Lung (tissue), 12 donors: ENCODE measurements around the gene CFAP221. TPM values are rescaled to one million over a fixed set of nuclear protein-coding genes. Genes with fewer than 3 reads are reported as not detected.

ENCODE experiments used
- ATAC-seq: fragments of 200-7000 bp; cut with Tn5 transposase; one replicate; pipeline ENCODE4 v1.9.1; 2020; ENCODE audit warnings: moderate number of reproducible peaks; ENCODE audit not compliant: insufficient read depth, low FRiP score
- DNase-seq, 3 donors: peaks; one replicate each; pipeline ENCODE4 v3.0.0-alpha.2; 2013 to 2017
- H3K27ac ChIP-seq, 2 donors: one replicate each; pipeline ENCODE4 v1.5.1; 2013; ENCODE audit warnings: mild to moderate bottlenecking in 2 of 2, moderate library complexity in 2 of 2, control low read depth in 1 of 2, inconsistent platforms in 1 of 2, low read depth in 1 of 2, low read length in 1 of 2
- H3K27me3 ChIP-seq, 3 donors: one replicate each; pipeline ENCODE4 v1.5.1; 2013; ENCODE audit warnings: low read length in 2 of 3; ENCODE audit not compliant: control insufficient read depth in 3 of 3, insufficient read depth in 3 of 3
- H3K36me3 ChIP-seq, 4 donors: one replicate each; pipeline ENCODE4 v1.5.1; 2013; ENCODE audit warnings: low read length in 4 of 4, mild to moderate bottlenecking in 1 of 4, moderate library complexity in 1 of 4; ENCODE audit not compliant: control insufficient read depth in 4 of 4, insufficient read depth in 4 of 4
- H3K4me1 ChIP-seq, 5 donors: one replicate each; pipeline ENCODE4 v1.5.1; 2013; ENCODE audit warnings: low read length in 5 of 5, mild to moderate bottlenecking in 2 of 5, moderate library complexity in 1 of 5; ENCODE audit not compliant: control insufficient read depth in 5 of 5, insufficient read depth in 5 of 5
- H3K4me3 ChIP-seq: one replicate; pipeline ENCODE4 v1.5.1; 2013; ENCODE audit warnings: mild to moderate bottlenecking, control low read depth, moderate library complexity
- H3K9ac ChIP-seq, 2 donors: one replicate each; pipeline ENCODE4 v1.5.1; 2013; ENCODE audit warnings: low read length in 2 of 2, control low read depth in 1 of 2; ENCODE audit not compliant: insufficient read depth in 1 of 2
- H3K9me3 ChIP-seq, 4 donors: one replicate each; pipeline ENCODE4 v1.5.1; 2013; ENCODE audit warnings: low read length in 3 of 4, mild to moderate bottlenecking in 1 of 4, moderate library complexity in 1 of 4; ENCODE audit not compliant: control insufficient read depth in 4 of 4, insufficient read depth in 3 of 4
- CTCF ChIP-seq: IDR thresholded peaks from 2 replicates; pipeline ENCODE4 v1.5.1; 2012; ENCODE audit warnings: mild to moderate bottlenecking; ENCODE audit errors: control extremely low read depth, extremely low read depth
- WGBS, 2 donors: extraction: QIAGEN DNeasy Blood & Tissue Kit; methylation state at CpG; one replicate each; pipeline ENCODE4 v1.1.7; 2013; 5-methylcytosine and 5-hydroxymethylcytosine counted together
- polyA plus RNA-seq, 2 donors: library from polyadenylated mRNA; stranded (reverse); fragments of 200-250 nt; gene quantifications; one replicate each; pipeline ENCODE4 v1.2.1, GENCODE V29; 2013
- total RNA-seq, 2 donors: library from RNA; depleted of rRNA in 1 of 2; stranded (reverse); fragments of >200 nt in 1 of 2; gene quantifications; one replicate each; pipeline ENCODE4 v1.2.1, GENCODE V29; 2014 to 2021
- donor health status: control.
- donor health status: control.
- donor health status: Bipolar disorder and iron deficiency.
- donor health status: healthy.
- donor health status: DM: yes; HTN: yes; CAD: no.

Gene CFAP221
- total and polyA plus RNA-seq, 4 donors: 8.6 to 63.5 (median 29.3) TPM

GRCh38 chr2:119625226-119625625 lies 81.0 kb downstream of the CFAP221 start:
- H3K36me3 ChIP-seq: no peaks in the 10 kb centered on the region
- H3K4me1 ChIP-seq: peaks cover 0 to 1% (median 0%) of the 10 kb centered on the region in 5 donors
- H3K9me3 ChIP-seq: peaks cover 0 to 3% (median 1%) of the 10 kb centered on the region in 4 donors
- no peaks in the 10 kb centered on the region for H3K27me3 ChIP-seq
- no peak overlapping the region for H3K4me3 ChIP-seq
- 92 to 93% methylated on average over 3 of the region's 3 CpGs for WGBS, 2 donors
- H3K27ac ChIP-seq: no peak overlapping the region
- TF ChIP-seq CTCF: no peak
- no peak overlapping the region for H3K9ac ChIP-seq
- ATAC-seq (no peak), DNase-seq (no peak)

DNA sequence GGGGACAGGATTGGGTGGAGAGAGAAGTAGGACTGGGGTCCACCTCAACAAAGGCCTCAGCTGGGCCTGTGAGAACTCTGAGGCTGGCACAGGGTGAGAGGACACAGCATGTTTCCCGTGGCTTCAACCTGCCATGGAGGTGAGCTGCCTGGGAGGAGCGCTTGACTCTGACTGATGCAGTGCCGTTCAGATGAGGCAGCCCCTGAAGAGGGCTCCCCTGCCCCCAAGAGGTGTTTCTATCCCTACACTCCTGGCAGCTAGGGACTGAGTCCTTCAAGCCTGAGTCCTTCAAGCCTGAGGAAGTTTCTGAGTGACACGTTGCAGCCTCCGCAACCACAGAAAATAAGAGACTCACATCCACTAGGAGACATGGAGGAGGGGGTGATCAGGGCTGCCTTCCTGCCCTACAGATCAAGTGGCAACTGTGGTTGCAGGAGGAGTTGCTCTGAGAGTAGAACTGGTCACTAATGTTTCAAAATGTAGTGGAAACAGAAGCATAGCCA lies 85.1 kb downstream of the CFAP221 start:
- Histone ChIP-seq H3K36me3 (no peaks in the 10 kb centered on the region), H3K9ac (no peak overlapping the region), H3K27me3 (no peaks in the 10 kb centered on the region), H3K27ac (no peak overlapping the region), H3K4me3 (no peak overlapping the region), H3K9me3 (peaks cover 0 to 4% (median 1%) of the 10 kb centered on the region in 4 donors), H3K4me1 (peaks cover 0 to 1% (median 0%) of the 10 kb centered on the region in 5 donors)
- WGBS, 2 donors: 82 to 84% methylated on average over 5 of the region's 5 CpGs
- TF ChIP-seq CTCF: no peak
- ATAC-seq (no peak), DNase-seq (no peak)

GRCh38 chr2:119630121-119630520 lies 85.9 kb downstream of the CFAP221 start:
- H3K27ac ChIP-seq: no peak overlapping the region
- H3K9me3 ChIP-seq: peaks cover 0 to 4% (median 1%) of the 10 kb centered on the region in 4 donors
- H3K4me3 ChIP-seq: no peak overlapping the region
- 77 to 79% methylated on average over 4 of the region's 4 CpGs for WGBS, 2 donors
- no peaks in the 10 kb centered on the region for H3K27me3 ChIP-seq
- no peak overlapping the region for H3K9ac ChIP-seq
- H3K36me3 ChIP-seq: no peaks in the 10 kb centered on the region
- TF ChIP-seq CTCF: no peak
- DNase-seq (no peak), ATAC-seq (no peak)
- H3K4me1 ChIP-seq: peaks cover 0 to 1% (median 0%) of the 10 kb centered on the region in 5 donors

GRCh38 chr2:119637371-119637770 lies 93.1 kb downstream of the CFAP221 start:
- peaks cover 0 to 15% (median 2%) of the 10 kb centered on the region in 5 donors for H3K4me1 ChIP-seq
- H3K36me3 ChIP-seq: no peaks in the 10 kb centered on the region
- H3K27ac ChIP-seq: no peak overlapping the region
- H3K9ac ChIP-seq: no peak overlapping the region
- peaks cover 0 to 2% (median 0%) of the 10 kb centered on the region in 4 donors for H3K9me3 ChIP-seq
- H3K27me3 ChIP-seq: peaks cover 0 to 3% (median 0%) of the 10 kb centered on the region in 3 donors
- ATAC-seq: no peak
- no peak for TF ChIP-seq CTCF
- WGBS, 2 donors: 69 to 72% methylated on average over 5 of the region's 5 CpGs
- DNase-seq: no peak
- H3K4me3 ChIP-seq: no peak overlapping the region
